Adipose tissue (tissue), 3 donors: Measurements from ENCODE around the gene NPTXR. TPM values are rescaled to one million over a fixed set of nuclear protein-coding genes. Genes with fewer than 3 reads are reported as not detected.

Experiments
- polyA plus RNA-seq, 3 donors: library from polyadenylated mRNA; stranded (reverse); fragments of 200-250 nt; gene quantifications; one replicate each; pipeline ENCODE4 v1.2.3, GENCODE V29; 2013
- donor health status: healthy with polysubstance abuse.
- donor health status: Bipolar disorder and iron deficiency.
- donor health status: healthy.

NPTXR gene
- polyA plus RNA-seq, 3 donors = 2.7 to 3.6 (median 2.7) TPM

Other genes with a start within 250 kb of the NPTXR start
- under 1 TPM in 2 of 3 donors, not detected in 1; 0.04 to 0.15 TPM for gene FAM227A, start 187.6 kb downstream of the NPTXR start, polyA plus RNA-seq
- gene CBY1, start 187.4 kb downstream of the NPTXR start, polyA plus RNA-seq = 10 to 100 TPM; 22.8 to 69.5 (median 23.6) TPM
- 10 to 100 TPM; 18.6 to 48.8 (median 39.9) TPM for gene TOMM22, start 162.1 kb downstream of the NPTXR start, polyA plus RNA-seq
- 10 to 100 TPM; 22.5 to 37.8 (median 34.1) TPM for gene JOSD1, start 143.1 kb downstream of the NPTXR start, polyA plus RNA-seq
- 10 to 100 TPM; 13.2 to 20.9 (median 13.9) TPM for gene GTPBP1, start 138.1 kb downstream of the NPTXR start, polyA plus RNA-seq
- 100 to 1,000 TPM in 1 of 3 donors, 10 to 100 TPM in 2; 76.8 to 218 (median 76.9) TPM for gene SUN2, start 88.0 kb downstream of the NPTXR start, polyA plus RNA-seq
- 10 to 100 TPM; 11.6 to 16.0 (median 14.2) TPM for gene DNAL4, start 49.9 kb downstream of the NPTXR start, polyA plus RNA-seq
- 10 to 100 TPM in 2 of 3 donors, 1 to 10 TPM in 1; 9.6 to 26.3 (median 14.9) TPM for gene CBX6, start 28.2 kb upstream of the NPTXR start, polyA plus RNA-seq
- 10 to 100 TPM in 2 of 3 donors, under 1 TPM in 1; 0.46 to 22.4 (median 16.5) TPM for gene APOBEC3A, start 113.6 kb upstream of the NPTXR start, polyA plus RNA-seq
- 1 to 10 TPM in 1 of 3 donors, under 1 TPM in 2; 0.22 to 1.4 (median 0.59) TPM for gene APOBEC3B, start 138.3 kb upstream of the NPTXR start, polyA plus RNA-seq
- gene APOBEC3C, start 170.2 kb upstream of the NPTXR start, polyA plus RNA-seq = 10 to 100 TPM in 1 of 3 donors, 1 to 10 TPM in 2; 3.7 to 21.0 (median 6.5) TPM
- 1 to 10 TPM in 1 of 3 donors, under 1 TPM in 2; 0.43 to 2.5 (median 0.62) TPM for gene APOBEC3D, start 177.1 kb upstream of the NPTXR start, polyA plus RNA-seq
- gene APOBEC3F, start 196.8 kb upstream of the NPTXR start, polyA plus RNA-seq = 1 to 10 TPM in 2 of 3 donors, under 1 TPM in 1; 0.94 to 1.7 (median 1.6) TPM
- gene APOBEC3G, start 233.2 kb upstream of the NPTXR start, polyA plus RNA-seq = 1 to 10 TPM; 2.1 to 9.0 (median 2.9) TPM